ENCODE results near the gene POLDIP2. TPM values are rescaled to one million over a fixed set of nuclear protein-coding genes. Genes with fewer than 3 reads are reported as not detected.

Gene POLDIP2
- total RNA-seq, 2 donors from 2014 or later, result 50.8 to 54.4 TPM

- TF ChIP-seq CTCF (IDR thresholded peaks at IDR 0.05), result no peak
- TF ChIP-seq POLR2A (IDR thresholded peaks at IDR 0.05), result no peak
- H3K4me3 ChIP-seq, result no peak overlapping the region
- intact Hi-C loops (cut with DNase I), result no loop called here
- peaks cover 0 to 33% of the 10 kb centered on the region in 2 donors for H3K36me3 ChIP-seq (replicated peaks in 1 of 2; ENCODE audit: insufficient read depth in 1 of 2, low read depth in 2 of 2)
- 90 to 100% methylated on average over 1 of the region's 1 CpG for WGBS, 2 donors
- DNase-seq, result no peak
- ATAC-seq, result no peak
- peaks cover 8% of the 10 kb centered on the region for H3K4me1 ChIP-seq
- H3K27ac ChIP-seq, result no peak overlapping the region
- H3K27me3 ChIP-seq, result no peaks in the 10 kb centered on the region
- no peaks in the 10 kb centered on the region for H3K9me3 ChIP-seq
Observed at GRCh38 chr17:28390984-28391383, 33.7 kb upstream of the POLDIP2 start.

GRCh38 chr17:28390563-28390962 lies 33.2 kb upstream of the POLDIP2 start:
- 90 to 91% methylated on average over 2 of the region's 2 CpGs for WGBS, 2 donors
- H3K36me3 ChIP-seq (replicated peaks in 1 of 2; ENCODE audit: insufficient read depth in 1 of 2, low read depth in 2 of 2), result peaks cover 0 to 30% of the 10 kb centered on the region in 2 donors
- no peak for DNase-seq
- H3K4me3 ChIP-seq, result no peak overlapping the region
- TF ChIP-seq CTCF (IDR thresholded peaks at IDR 0.05) (no peak), POLR2A (IDR thresholded peaks at IDR 0.05) (no peak)
- no peak overlapping the region for H3K27ac ChIP-seq
- H3K9me3 ChIP-seq, result no peaks in the 10 kb centered on the region
- no peak for ATAC-seq
- intact Hi-C loops (cut with DNase I), result no loop called here
- H3K4me1 ChIP-seq, result peaks cover 10% of the 10 kb centered on the region
- no peaks in the 10 kb centered on the region for H3K27me3 ChIP-seq

- intact Hi-C loops (cut with DNase I), result no loop called here
- Histone ChIP-seq H3K27ac (no peak overlapping the region), H3K4me3 (no peak overlapping the region), H3K9me3 (no peaks in the 10 kb centered on the region), H3K4me1 (peaks cover 10% of the 10 kb centered on the region), H3K27me3 (no peaks in the 10 kb centered on the region), H3K36me3 (replicated peaks in 1 of 2; ENCODE audit: insufficient read depth in 1 of 2, low read depth in 2 of 2) (peaks cover 0 to 28% of the 10 kb centered on the region in 2 donors)
- WGBS, 2 donors, result 80 to 90% methylated on average over 1 of the region's 1 CpG
- TF ChIP-seq POLR2A (IDR thresholded peaks at IDR 0.05) (no peak), CTCF (IDR thresholded peaks at IDR 0.05) (no peak)
- DNase-seq (no peak), ATAC-seq (no peak)
Observed at GRCh38 chr17:28390141-28390540, 32.8 kb upstream of the POLDIP2 start.

- Histone ChIP-seq H3K4me1 (peaks cover 17% of the 10 kb centered on the region), H3K4me3 (no peak overlapping the region), H3K27ac (no peak overlapping the region), H3K9me3 (no peaks in the 10 kb centered on the region), H3K27me3 (no peaks in the 10 kb centered on the region), H3K36me3 (replicated peaks in 1 of 2; ENCODE audit: insufficient read depth in 1 of 2, low read depth in 2 of 2) (peaks cover 0 to 21% of the 10 kb centered on the region in 2 donors)
- DNase-seq, result no peak
- TF ChIP-seq POLR2A (IDR thresholded peaks at IDR 0.05), result no peak
- no peak for TF ChIP-seq CTCF (IDR thresholded peaks at IDR 0.05)
- 90 to 92% methylated on average over 11 of the region's 11 CpGs for WGBS, 2 donors
- intact Hi-C loops (cut with DNase I), result no loop called here
- ATAC-seq, result no peak
Observed at GRCh38 chr17:28388106-28388505, 30.8 kb upstream of the POLDIP2 start.

- no peak for TF ChIP-seq CTCF (IDR thresholded peaks at IDR 0.05)
- TF ChIP-seq POLR2A (IDR thresholded peaks at IDR 0.05), result no peak
- DNase-seq (peak in 1 of 4 donors; percentile 4), ATAC-seq (no peak)
- H3K36me3 ChIP-seq (replicated peaks in 1 of 2; ENCODE audit: insufficient read depth in 1 of 2, low read depth in 2 of 2), result peaks cover 0 to 20% of the 10 kb centered on the region in 2 donors
- no peaks in the 10 kb centered on the region for H3K9me3 ChIP-seq
- no peak overlapping the region for H3K27ac ChIP-seq
- H3K4me3 ChIP-seq, result no peak overlapping the region
- intact Hi-C loops (cut with DNase I), result no loop called here
- H3K4me1 ChIP-seq, result peaks cover 21% of the 10 kb centered on the region
- H3K27me3 ChIP-seq, result no peaks in the 10 kb centered on the region
Observed at GRCh38 chr17:28386391-28386790, 29.1 kb upstream of the POLDIP2 start.
